GM18867 (cell line): Measurements from ENCODE around the gene ZBTB46.
A peak's percentile ranks its signal among the peaks of the same experiment; 100 is the strongest.
"Not testable (repeated sequence)": the region's sequence is repeated elsewhere in the genome, so short reads cannot be mapped to it uniquely, and the experiment has no call there.

Experiments used
- ATAC-seq: cut with Tn5 transposase; IDR thresholded peaks from one replicate; pipeline ENCODE4 v1.9.1; 2021; ENCODE audit warnings: mild to moderate bottlenecking, moderate library complexity; ENCODE audit not compliant: unreplicated experiment

ZBTB46 gene

DNA sequence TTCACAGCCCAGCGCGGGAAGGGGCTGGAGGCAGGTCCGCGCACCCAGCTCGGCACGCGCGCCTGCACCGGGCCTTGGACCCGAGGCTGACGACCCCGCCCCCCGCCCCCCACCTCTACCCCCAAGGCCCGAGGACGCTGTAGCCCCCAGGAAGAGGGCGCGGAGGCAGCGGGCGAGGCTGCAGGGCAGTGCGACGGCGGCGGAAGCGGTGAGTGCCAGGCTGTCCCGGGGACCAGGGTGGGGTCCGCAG, 93.4 kb downstream of the ZBTB46 start:
- ATAC-seq = no peak

DNA sequence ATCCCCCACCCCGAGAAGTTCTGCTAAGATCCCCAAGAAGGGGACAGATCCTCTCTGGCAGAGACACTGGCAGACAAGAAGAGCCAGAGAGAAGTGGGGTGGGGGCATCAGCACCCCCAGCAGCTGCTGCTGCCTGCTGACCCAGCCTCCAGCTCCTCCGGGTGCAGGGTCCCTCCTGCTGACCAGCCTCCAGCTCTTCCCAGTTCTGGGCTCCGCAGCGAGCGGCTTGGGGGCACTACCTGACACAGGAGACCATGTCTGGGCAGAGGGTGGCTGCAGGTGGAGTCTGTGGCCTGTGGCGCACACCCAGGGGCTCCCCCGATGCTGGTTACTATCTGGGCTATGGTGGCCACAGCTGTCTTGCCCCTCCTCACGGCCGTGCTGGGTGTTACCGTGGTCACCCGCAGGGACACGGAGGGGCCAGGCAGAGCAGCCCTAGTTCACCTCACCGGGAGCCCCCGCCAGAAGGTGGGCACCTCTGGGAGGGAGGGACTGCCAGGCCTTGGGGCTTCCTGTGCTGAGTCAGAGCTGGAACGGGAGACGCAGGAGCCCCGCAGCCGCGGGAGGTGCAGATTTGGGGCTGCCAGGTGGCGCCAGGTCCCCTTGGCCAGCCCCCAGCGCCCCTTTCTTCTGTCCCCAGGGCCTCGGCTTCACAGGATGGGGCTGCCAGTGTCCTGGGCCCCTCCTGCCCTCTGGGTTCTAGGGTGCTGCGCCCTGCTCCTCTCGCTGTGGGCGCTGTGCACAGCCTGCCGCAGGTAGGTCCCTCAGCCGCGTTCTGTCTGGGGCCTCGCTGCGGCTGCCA, 94.0 kb downstream of the ZBTB46 start:
- no peak for ATAC-seq

DNA sequence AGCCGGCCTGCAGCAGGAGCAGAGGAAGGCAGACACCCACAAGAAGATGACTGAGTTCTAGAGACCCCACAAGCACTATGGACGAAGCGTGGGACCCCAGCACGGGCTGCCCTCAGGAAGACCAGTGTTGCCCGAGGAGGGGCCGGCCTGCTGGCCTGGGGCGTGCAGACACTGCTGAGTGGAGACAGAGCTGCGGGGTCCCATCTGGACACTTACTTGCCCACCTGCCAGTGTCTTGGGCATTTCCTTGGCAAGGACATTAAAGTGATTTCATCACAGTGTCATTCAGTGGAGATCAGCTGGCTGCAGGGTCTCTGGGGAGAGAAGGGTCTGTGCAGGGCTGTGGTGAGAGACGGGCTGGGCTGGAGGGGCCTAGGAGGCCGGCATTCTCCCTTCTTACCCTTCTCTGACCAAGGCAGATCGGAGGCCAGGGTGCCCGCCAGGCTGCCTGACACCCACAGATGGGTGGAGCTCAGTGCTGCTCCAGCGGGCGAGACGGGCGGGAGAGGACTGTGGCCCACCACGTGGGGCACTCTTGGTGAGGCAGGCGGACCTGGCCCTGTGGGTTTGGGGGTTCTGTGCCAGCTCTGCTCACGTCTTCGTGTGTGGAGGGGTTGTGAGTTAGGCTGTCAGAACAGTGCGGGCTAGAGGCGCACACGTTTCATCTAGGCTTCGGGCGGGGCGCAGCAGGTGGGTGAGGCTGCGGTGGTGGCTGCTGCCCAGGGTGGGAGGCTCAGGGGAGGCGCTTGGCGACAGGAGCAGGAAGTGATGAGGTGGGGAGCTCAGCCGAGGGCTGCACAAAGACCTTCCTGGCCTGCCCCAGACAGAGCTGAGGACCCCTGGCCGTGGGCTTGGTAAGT, 95.0 kb downstream of the ZBTB46 start, which contains the start of gene LIME1:
LIME1 (plus strand) TSS at position 806 of the 860 bp plus-strand sequence. CDS start 886 bp downstream, outside the sequence.
- ATAC-seq = no peak

DNA sequence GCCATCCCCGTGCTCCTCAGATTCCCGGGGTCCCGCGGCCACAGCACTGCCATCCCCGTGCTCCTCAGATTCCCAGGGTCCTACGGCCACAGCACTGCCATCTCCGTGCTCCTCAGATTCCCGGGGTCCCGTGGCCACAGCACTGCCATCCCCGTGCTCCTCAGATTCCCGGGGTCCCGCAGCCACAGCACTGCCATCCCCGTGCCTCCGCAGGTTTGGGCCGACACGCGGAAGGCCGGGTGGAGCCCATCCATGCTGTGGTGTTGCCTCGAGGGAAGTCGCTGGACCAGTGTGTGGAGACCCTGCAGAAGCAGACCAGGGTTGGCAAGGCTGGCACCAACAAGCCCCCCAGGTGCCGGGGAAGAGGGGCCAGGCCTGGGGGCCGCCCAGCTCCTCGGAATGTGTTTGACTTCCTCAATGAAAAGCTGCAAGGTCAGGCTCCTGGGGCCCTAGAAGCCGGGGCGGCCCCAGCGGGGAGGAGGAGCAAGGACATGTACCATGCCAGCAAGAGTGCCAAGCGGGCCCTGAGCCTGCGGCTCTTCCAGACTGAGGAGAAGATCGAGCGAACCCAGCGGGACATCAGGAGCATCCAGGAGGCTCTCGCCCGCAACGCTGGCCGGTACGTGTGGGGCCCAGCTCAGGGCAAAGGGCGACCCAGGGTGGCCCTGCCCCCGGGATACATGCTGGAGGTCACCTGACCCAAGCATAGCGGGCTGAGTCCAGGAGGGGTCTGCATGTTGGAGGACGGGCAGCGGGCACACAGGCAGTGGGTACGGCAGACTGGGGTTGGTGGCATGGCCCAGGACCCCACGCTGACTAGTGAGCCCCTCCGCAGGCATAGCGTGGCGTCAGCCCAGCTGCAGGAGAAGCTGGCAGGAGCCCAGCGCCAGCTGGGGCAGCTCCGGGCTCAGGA, 95.9 kb downstream of the ZBTB46 start:
- no peak for ATAC-seq

DNA sequence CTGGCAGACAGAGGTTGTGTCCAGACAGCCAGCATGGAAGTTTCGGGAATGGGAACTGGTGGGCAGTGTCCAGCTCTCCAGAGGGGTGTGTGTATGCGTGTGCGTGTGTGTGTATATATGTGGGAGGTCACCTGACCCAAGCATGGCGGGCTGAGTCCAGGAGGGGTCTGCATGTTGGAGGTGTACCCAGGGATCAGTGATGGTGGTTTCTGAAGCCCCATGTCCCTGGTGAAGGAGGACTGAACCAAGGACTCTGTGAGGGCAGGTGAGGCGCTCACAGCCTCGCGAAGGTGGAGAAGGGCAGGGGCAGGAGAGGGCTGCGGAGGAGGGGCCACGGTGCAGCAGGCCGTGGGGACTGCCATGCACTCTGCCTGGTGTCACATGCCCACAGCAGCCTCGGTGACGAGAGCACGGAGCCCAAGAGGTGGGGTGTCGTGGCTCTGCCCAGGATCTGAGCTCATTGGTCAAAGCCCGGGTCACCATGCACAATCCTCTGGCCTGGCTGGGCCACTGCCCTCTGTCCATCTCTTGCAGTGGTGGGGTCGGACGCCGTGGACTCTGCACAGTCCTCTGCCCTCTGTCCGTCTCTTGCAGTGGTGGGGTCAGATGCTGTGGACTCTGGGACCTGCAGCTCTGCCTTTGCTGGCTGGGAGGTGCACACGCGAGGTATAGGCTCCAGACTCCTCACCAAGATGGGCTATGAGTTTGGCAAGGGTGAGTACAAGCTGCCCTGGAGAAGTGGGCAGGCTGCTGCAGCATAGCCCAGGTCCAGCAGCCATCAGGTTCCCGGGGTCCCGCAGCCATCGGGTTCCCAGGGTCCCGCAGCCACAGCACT, 96.7 kb downstream of the ZBTB46 start:
- no peak for ATAC-seq

DNA sequence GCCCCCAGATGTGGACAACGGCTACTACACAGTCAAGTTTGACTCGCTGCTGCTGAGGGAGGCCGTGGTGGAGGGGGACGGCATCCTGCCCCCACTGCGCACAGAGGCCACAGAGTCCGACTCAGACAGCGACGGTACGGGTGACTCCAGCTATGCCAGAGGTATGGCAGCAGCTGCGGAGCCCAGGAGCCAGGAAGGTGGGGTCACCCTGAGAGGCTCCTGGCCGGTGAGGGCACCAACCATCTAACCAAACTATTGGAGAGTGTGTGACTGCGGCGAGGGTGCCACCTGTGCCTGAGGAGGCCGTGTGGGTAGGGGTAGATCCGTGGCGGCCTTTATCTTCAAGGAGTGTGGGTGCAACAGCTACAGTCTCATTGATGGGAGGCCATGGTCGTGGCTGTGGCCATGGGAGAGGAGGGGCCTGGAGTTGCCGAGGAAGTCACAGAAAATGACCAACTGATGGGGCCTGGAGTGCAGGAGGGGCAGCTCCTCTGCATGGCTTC, 97.4 kb downstream of the ZBTB46 start:
- ATAC-seq = no peak

DNA sequence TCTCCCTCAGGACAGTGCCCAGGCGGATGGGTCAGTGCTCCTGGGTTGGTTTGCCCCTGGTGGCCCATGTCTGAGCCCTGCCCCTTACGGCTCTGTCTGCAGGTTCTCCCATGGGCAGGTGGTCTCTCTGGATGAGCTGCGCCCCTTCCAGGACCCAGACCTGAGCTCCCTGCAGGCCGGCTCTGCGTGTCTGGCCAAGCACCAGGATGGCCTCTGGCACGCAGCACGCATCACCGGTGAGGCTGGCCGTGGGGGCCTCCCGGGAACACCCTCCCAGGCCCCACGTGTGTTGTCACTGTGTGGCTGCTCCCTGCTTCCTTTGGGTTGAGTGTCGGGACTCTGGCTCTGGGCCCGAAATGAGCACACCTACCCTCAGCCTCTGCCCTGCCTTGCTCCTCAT, 97.9 kb downstream of the ZBTB46 start:
- no peak for ATAC-seq

DNA sequence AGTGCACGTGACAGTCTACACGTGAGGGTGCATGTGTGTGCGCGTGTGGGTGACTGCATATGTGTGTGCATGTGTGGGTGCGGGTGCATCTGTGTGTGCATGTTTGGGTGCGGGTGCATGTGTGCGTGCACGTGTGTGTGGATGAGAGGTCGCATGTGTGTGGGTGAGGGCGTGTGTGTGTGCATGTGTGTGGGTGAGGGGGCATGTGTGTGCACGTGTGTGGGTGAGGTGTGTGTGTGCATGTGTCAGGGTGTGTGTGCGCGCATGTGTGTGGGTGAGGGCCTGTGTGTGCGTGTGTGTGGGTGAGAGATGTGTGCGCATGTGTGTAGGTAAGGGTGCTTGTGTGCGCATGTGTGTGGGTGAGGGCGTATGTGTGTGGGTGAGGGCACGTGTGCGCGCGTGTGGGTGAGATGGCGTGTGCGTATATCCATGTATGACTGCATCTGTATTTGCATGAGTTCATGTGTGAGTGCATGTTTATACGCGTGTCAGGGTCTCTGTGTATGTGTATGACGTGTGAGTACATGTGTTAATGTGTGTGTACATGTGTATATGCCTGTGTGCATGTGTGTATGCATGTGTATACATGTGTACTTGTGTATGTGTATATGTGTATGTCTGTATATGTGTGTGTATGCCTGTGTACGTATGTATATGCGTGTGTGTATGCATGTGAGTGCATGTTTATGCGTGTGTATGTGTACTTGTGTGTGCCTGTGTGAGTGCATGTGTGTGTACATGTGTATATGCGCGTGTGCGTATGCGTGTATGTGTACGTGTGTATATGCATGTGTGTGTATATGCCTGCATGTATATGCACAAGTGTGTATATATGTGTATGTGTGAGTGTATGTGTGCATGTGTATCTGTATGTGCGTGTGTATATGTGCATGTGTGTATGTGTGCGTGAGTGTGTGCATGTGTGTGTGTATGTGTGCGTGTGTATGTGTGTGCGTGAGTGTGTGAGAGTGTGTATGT, 98.7 kb downstream of the ZBTB46 start:
- ATAC-seq = no peak

DNA sequence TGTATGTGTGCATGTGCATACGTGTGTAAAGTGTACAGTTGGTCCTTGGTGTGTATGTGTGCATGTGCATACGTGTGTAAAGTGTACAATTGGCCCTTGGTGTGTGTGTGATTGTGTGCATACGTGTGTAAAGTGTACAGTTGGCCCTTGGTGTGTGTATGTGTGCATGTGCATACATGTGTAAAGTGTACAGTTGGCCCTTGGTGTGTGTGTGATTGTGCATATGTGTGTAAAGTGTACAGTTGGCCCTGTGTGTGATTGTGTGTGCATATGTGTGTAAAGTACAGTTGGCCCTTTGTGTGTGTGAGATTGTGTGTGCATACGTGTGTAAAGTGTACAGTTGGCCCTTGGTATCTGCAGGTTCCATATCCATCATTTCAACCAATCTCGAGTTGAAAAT, 99.7 kb downstream of the ZBTB46 start:
- no peak for ATAC-seq

DNA sequence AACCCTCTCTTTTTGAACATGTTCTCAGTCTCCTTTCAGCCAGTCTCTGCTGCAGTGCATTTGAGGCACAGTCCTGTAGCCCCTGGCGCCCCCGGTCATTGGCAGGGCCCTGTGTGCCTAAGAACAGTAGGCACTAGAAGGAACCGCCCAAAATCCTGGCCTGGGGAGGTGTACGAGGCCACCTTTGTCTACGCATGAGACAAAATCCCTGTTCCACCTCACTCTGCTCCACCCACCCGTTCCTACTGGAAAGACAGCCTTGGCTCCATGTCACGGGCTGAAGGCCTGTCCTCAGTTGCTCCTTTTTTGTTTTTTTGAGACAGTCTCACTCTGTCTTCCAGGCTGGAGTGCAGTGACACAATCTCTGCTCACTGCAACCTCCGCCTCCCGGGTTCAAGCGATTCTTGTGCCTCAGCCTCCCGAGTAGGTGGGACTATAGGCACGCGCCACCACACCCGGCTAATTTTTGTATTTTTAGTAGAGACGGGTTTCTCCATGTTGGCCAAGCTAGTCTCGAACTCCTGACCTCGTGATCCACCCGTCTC, 100.8 kb downstream of the ZBTB46 start:
- not testable (repeated sequence) for ATAC-seq

DNA sequence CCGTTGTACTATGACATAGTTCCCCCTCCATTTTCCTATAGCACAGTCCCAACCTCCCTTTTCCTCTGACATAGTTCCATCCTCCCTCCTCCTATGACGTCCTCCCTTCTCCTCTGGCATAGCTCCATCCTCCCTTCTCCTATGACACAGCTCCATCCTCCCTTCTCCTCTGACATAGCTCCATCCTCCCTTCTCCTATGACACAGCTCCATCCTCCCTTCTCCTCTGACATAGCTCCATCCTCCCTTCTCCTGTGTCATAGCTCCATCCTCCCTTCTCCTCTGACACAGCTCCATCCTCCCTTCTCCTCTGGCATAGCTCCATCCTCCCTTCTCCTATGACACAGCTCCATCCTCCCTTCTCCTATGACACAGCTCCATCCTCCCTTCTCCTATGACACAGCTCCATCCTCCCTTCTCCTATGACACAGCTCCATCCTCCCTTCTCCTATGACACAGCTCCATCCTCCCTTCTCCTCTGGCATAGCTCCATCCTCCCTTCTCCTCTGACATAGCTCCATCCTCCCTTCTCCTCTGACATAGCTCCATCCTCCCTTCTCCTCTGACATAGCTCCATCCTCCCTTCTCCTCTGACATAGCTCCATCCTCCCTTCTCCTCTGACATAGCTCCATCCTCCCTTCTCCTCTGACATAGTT, 108.0 kb downstream of the ZBTB46 start:
- ATAC-seq = not testable (repeated sequence)

DNA sequence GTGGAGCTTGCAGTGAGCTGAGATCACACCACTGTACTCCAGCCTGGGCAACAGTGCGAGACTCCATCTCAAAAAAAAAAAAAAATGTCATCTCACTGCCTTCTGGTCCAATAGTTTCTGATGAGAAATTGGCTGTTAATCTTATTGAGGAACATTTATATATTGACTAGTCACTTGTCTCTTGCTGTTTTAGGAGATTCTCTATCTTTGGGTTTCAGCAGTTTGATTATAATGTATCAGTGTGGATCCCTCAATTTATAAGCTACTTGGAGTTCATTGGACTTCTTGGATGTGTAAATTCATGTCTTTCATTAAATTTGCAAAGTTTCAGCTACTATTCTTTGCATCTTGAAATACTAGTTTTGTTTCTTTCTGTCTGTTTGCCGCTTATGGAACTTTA, 112.1 kb downstream of the ZBTB46 start:
- no peak for ATAC-seq

DNA sequence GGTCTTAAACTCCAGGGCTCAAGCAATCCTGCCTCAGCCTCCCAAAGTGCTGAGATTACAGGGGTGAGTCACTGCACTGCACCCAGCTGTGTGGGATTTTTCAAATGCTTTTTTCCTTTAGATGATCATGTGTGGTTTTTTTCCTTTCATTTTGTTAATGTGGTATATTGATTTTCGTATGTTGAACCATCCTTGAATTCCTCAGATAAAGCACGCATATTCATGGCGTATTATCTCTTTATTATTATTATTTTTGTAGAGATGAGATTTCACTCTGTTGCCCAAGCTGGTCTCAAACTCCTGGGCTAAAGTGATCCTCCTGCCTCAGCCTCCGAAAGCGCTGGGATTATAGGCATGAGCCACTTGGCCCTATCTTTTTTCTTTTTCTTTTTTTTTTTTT, 116.2 kb downstream of the ZBTB46 start:
- no peak for ATAC-seq

DNA sequence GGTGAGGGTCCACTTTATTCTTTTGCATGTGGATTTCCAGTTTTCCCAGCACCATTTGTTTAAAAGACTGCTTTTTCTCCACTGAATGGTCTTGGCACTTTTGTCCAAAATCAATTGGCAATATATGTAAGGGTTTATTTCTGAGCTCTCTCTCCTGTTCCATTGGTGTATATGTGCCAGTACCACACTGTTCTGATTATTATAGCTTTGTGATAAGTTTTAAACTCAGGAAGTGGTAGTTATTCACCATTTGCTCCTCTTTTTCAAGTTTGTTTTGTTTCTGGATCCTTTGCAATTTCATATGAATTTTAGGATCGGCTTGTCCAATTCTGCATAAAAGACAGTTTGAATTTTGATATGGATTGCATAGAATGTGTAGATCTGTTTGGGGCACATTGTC, 118.9 kb downstream of the ZBTB46 start:
- no peak for ATAC-seq

DNA sequence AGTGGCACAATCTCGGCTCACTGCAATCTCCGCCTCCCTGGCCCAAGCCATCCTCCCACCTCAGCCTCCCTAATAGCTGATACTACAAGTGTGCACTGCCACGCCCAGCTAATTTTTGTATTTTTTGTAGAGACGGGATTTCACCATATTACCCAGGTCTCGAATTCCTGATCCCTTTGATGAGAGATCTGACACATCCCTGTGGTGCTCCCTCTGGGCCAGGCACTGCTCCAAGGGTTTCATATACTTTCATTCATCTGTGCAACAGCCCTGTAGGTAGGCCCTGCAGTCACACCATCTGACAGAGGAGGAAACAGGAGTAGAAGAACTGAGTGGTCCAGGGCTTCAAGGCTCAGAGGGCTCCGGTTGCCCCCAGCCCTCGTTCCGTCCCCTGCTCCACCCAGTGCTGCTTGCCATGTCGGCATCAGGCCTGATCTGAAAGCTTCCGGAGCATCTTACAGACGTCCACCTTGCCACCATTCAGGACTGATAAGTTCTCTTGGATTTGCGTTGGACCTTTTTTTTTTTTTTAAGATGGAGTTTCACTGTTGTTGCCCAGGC, 119.9 kb downstream of the ZBTB46 start:
- ATAC-seq = no peak

DNA sequence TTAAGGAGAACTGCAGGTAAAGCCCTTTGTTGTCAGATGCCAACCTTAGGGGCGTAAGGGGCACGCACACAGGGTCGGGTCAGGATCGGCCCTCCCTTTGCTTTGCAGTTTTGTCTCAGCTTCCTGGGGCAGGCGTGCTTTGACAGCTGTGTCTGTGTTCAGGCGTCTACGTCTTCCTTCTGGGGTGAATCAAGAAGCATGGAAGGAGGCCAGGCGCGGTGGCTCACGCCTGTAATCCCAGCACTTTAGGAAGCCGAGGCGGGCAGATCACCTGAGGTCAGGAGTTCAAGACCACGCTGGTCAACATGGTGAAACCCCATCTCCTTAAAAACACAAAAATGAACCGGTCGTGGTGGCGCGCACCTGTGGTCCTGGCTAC, 121.9 kb downstream of the ZBTB46 start:
- ATAC-seq = no peak

DNA sequence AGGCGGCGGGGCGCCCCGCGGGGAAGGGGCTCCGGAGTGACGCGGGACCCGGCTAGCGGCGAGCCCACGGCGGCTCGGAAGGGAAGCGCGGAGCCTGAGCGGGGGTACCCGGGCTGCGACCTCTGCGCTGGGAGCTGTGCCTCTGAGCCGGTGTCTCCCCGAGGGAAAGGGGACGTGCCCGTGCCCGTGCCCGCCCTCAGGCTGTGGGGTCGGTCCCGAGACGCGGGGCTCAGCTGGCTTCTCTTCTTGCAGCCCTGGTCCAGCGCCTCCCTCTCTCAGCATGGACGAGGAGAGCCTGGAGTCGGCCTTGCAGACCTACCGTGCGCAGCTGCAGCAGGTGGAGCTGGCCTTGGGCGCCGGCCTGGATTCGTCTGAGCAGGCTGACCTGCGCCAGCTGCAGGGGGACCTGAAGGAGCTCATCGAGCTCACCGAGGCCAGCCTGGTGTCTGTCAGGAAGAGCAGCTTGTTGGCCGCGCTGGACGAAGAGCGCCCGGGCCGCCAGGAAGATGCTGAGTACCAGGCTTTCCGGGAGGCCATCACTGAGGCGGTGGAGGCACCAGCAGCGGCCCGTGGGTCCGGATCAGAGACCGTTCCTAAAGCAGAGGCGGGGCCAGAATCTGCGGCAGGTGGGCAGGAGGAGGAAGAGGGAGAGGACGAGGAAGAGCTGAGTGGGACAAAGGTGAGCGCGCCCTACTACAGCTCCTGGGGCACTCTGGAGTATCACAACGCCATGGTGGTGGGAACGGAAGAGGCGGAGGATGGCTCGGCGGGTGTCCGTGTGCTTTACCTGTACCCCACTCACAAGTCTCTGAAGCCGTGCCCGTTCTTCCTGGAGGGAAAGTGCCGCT, 122.5 kb downstream of the ZBTB46 start:
- peak; percentile 13 for ATAC-seq
